HG03521 (cell line): ENCODE measurements around the gene MYCBP2.

Experiments used
- ATAC-seq: cut with Tn5 transposase; IDR thresholded peaks from one replicate; pipeline ENCODE4 v1.9.1; 2021; ENCODE audit warnings: mild to moderate bottlenecking, moderate library complexity; ENCODE audit not compliant: unreplicated experiment

MYCBP2 gene

GRCh38 chr13:77001540-77001939 is 325.4 kb downstream of the MYCBP2 start:
- no peak for ATAC-seq

- ATAC-seq, result no peak
These were observed 326.4 kb downstream of the MYCBP2 start for GRCh38 chr13:77000475-77000874.
